Astrocyte of the hippocampus (primary cell): Measurements from ENCODE around the gene ALG12.

Source experiments
- DNase-seq: peaks from one replicate; pipeline ENCODE4 v3.0.0; 2011; ENCODE audit warnings: low read depth, low spot score

ALG12 gene

GRCh38 chr22:49913026-49913425 is 5.2 kb downstream of the ALG12 start:
- no peak for DNase-seq

- DNase-seq, result no peak
Measured at GRCh38 chr22:49911881-49912625, 6.2 kb downstream of the ALG12 start.

GRCh38 chr22:49910229-49911155 is 7.7 kb downstream of the ALG12 start:
- DNase-seq, result no peak

GRCh38 chr22:49909476-49910205 is 8.6 kb downstream of the ALG12 start:
- DNase-seq, result no peak

GRCh38 chr22:49907807-49908206 is 10.4 kb downstream of the ALG12 start:
- DNase-seq, result no peak

GRCh38 chr22:49906799-49907290 is 11.4 kb downstream of the ALG12 start:
- DNase-seq, result no peak

GRCh38 chr22:49906071-49906798 is 12.0 kb downstream of the ALG12 start:
- DNase-seq, result no peak

- DNase-seq, result no peak
Measured at GRCh38 chr22:49905465-49905864, 12.8 kb downstream of the ALG12 start.

- no peak for DNase-seq
Measured at GRCh38 chr22:49904040-49904369, 14.2 kb downstream of the ALG12 start.

- no peak for DNase-seq
Measured at GRCh38 chr22:49903322-49904039, 14.8 kb downstream of the ALG12 start.

- no peak for DNase-seq
Measured at GRCh38 chr22:49901457-49901856, 16.8 kb downstream of the ALG12 start.

- DNase-seq, result no peak
Measured at GRCh38 chr22:49900441-49901230, 17.6 kb downstream of the ALG12 start.

GRCh38 chr22:49899530-49899929 is 18.7 kb downstream of the ALG12 start:
- DNase-seq, result no peak

GRCh38 chr22:49897015-49897684 is 21.1 kb downstream of the ALG12 start:
- no peak for DNase-seq

- DNase-seq, result no peak
Measured at GRCh38 chr22:49896201-49896600, 22.0 kb downstream of the ALG12 start.

GRCh38 chr22:49894322-49895054 is 23.8 kb downstream of the ALG12 start:
- DNase-seq, result no peak

GRCh38 chr22:49893025-49893424 is 25.2 kb downstream of the ALG12 start:
- DNase-seq, result no peak

- no peak for DNase-seq
Measured at GRCh38 chr22:49892226-49892899, 25.9 kb downstream of the ALG12 start.
